ENCODE measurements around the gene PRR36.
A peak's percentile ranks its signal among the peaks of the same experiment; 100 is the strongest.

The PRR36 gene

DNA sequence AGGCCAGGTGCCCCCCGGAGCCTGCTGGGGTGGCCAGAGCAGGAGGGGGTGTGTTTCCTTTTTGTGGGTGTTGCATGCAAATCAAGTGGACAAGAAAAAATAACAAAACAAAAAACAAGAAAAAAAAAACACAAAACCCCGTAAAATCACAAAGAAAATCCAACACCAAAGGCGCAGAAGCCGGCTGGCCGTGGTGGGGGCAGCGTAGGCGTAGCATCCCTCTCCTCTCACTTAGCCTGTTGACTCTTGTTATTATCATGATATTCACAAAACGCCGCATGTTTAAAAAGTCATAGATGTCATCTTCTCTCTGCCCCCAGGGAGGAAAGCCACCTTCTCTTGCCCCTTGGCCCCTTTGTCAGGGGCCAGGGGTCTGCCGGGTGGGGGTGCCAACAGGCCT is 39.5 kb upstream of the PRR36 start:
- no peak for DNase-seq (ENCODE audit: low read depth in 2 of 2)

DNA sequence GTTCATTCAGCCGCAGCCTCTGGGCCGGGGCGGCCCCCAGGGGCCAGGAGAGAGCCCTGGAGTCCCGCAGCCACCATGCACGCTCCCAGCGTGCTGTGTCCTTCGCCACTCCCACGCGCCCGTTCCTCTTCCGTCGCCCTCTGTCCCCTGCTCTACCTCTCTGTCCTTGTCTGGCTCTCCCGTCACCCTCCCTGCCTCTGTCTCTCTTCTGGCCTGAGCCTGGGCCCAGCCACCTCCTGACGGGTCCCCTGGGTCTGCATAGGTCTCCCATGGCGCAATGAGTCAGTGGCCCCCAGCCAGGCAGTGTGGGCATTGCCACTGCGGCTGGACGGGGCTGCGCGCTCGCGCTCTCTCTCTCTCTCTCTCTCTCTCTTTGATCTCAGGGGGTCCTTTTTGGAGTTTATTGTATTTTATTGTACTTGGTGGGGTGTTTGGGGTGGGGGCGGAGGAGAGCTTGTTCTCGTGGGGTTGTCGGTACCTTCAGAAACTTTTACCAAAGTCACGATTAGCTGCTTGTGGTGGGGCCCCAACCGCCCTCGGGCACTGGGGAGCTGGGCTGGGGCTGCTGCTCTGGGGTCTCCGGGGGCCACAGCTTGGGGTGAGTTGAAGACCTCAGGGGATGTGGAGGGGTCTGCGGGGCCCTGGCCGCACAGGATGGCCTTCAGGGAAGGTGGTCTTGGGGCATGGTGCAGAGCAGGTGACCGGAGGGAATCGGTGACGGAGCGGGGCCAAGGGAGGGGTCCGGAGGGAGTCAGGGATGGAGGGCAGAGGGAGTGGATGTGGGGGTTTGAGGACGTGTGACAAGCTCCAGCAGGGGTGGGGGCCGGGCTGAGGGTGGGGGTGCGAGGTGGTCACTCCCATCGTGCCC is 38.7 kb upstream of the PRR36 start:
- DNase-seq (ENCODE audit: low read depth in 2 of 2) = no peak

DNA sequence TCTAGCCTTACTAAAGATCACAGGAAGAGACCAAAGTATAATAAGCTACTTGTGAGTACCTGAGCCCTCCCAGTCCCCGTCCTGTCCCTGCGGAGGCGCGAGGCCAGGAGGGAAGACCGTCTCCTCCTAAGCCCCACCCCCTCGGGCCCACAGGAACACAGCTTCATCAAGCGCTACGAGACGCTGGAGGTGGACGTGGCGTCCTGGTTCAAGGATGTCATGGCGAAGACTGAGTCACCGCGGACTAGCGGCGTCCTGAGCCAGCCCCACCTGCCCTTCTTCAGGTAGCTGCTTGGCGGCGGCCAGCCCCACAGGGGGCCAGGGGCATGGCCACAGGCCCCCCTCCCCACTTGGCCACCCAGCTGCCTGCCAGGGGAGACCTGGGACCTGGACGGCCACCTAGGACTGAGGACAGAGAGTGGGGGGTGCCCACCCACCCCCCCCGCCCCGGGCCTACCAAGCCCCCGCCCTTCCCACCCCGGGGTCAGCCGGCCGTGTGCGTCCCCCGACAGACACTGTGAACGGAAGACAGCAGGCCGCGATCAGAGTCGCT is 38.0 kb upstream of the PRR36 start:
- no peak for DNase-seq (ENCODE audit: low read depth in 2 of 2)

DNA sequence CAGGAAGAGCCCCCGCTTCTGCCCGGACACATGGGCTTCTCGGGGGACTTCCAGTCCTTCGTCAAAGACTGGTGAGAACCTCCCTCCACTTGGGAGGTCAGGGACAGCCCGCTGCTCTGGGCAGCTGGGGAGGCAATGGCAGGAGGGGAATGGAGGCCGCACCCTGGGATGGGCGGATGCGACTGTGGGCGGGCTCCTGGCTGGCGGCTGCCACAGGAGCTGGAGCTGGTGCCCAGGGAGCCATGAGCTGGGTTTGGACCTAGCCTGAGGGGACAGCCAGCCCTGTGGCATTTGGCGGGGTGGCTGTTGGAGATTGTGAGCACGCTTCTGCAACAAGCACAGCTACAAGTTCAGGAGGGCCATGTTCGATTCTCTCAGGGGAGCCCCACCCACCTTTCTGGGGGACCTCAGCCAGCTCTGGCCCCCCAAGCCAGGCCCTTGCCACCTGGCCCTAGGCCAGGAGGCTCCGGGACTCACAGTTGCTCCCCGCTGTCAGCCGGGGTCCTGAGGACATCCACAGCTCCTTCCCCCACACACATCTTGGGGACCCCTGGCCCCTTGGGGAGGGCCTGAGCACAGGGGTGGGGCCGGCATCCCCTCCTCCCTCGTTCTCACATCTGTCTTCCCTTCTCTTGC is 37.4 kb upstream of the PRR36 start:
- no peak for DNase-seq (ENCODE audit: low read depth in 2 of 2)

DNA sequence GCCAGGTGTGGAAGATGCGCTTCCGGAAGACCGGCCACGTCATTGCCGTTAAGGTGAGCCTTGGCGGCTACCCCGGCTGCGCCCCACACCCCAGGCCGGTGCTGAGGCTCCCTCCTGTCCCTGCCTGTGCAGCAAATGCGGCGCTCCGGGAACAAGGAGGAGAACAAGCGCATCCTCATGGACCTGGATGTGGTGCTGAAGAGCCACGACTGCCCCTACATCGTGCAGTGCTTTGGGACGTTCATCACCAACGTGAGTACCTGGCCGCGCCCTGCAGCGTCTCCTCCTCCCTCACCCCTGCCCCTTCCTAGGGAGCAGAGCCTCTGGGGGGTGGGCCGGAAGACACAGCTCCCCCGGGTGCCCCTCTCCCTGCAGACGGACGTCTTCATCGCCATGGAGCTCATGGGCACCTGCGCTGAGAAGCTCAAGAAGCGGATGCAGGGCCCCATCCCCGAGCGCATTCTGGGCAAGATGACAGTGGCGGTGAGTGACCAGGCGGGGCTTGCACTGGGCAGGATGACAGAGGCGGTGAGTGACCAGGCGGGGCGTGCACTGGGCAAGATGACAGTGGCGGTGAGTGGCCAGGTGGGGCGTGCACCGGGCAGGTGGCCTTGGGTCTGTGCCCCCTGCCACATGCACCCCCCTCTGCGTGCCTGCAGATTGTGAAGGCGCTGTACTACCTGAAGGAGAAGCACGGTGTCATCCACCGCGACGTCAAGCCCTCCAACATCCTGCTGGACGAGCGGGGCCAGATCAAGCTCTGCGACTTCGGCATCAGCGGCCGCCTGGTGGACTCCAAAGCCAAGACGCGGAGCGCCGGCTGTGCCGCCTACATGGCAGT is 36.4 kb upstream of the PRR36 start:
- DNase-seq (ENCODE audit: low read depth in 2 of 2) = no peak

- no peak for DNase-seq (ENCODE audit: low read depth in 2 of 2)
Measured at GRCh38 chr19:7909471-7910067, 35.4 kb upstream of the PRR36 start.

DNA sequence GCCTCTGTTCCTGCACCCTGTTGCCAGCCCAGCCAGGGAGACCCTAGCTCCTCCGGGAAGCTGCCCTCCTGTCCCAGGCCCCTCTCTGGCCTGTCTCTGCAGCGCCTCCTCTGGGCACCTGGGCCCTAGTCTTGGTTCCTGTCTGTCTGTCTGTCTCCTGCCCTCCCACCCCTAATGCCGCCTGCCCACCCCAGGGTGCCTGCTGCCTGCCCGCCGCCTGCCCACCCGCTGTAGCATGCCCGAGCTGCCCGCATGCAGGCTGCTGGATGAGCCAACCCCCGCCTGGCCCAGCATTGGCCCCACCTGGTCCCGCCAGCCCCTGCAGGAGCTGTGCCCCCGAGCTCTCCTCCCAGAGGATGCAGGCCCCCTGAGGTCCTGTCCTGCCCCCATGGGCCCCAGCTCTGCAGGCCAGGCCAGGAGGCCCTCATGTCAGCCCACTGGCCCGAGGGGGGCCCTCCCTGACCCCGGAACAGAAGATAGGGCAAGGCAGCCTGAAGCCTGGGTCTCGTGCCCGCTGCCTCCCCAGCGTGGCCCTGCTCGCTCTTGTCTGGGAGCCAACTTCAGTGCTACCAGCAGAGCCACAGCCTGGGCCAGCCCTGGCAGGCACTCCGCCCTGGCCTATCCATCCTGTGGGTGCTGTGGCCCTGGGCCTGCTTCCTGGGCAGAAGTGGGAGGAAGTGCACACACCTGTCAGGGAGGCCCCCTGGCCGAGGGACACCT is 34.7 kb upstream of the PRR36 start:
- DNase-seq (ENCODE audit: low read depth in 2 of 2) = no peak

DNA sequence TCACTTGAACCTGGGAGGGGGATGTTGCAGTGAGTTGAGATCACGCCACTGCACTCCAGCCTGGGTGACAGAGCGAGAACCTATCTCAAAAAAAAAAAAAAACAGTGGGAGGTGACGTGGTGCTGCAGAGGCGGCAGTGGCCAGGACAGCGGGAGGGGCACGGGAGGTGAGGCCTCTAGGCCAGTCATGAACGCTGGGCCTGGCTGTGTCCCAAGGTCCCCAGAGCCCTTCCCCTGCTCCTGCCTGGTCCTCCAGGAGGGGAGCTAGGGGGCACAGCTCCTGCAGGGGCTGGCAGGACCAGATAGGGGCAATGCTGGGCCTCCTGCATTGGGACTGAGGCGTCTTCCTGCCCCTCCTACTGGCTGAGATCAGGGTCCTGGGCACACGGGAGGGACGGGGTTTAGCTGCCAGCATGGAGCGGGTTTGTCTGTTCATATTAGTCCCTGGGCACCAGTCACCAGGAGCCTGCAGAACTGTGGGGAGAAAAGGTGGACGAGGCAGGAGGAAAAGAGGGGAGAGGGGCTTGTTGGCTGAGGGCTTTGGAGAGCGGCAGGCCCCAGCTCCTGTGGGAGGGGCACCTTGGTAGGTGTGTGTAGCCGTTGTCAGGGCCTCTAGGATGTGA is 34.0 kb upstream of the PRR36 start:
- no peak for DNase-seq (ENCODE audit: low read depth in 2 of 2)

DNA sequence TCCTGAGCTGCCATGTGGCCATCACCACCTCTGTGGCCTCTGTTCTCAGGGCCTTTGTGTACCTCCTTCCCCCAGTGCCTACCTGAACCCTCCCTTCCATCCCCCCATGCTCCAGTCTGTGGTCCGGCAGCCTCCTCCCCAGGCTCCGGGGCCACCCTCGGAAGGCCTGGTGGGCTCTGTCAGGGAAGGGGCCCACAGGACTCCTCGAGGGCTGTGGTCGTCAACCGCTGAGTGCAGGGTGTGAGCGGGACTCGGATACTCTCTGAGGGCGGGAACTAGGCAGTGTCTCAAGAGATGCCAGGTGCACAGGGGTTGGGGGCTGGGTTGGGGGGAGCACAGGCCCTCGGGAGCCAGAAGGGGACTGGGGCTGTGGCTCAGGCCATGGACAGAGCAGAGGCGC is 33.4 kb upstream of the PRR36 start:
- DNase-seq (ENCODE audit: low read depth in 2 of 2) = no peak

- no peak for DNase-seq (ENCODE audit: low read depth in 2 of 2)
Measured at GRCh38 chr19:7907122-7907521, 32.9 kb upstream of the PRR36 start.

DNA sequence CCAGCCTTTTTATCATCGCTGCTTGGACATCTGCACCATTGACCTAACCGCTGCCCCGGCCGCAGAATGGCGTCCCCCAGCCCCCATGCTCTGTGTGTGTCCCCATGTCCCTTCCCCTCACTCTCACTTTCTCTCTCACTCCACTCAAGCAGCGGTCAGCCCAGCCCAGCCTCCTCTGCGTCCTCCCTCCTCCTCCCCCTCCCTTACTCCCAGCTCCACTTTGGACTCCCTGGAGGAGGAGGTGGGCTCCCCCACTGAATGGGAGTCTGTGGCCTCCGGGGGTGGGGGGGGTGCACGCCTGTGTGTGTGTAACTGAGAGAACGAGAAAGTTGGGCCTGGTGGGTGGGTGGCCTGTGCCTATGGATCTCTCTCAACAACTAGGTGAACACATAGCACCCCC is 31.7 kb upstream of the PRR36 start:
- no peak for DNase-seq (ENCODE audit: low read depth in 2 of 2)

GRCh38 chr19:7905268-7905667 is 31.1 kb upstream of the PRR36 start:
- DNase-seq (ENCODE audit: low read depth in 2 of 2) = no peak

- DNase-seq (ENCODE audit: low read depth in 2 of 2) = peak; percentile 37 to 39
Measured at GRCh38 chr19:7904074-7905020, 30.2 kb upstream of the PRR36 start.

GRCh38 chr19:7903244-7904073 is 29.3 kb upstream of the PRR36 start, which contains the start of gene MAP2K7:
MAP2K7 (plus strand) TSS chr19:7903877; CDS start chr19:7903945, 68 bp downstream.
- peak; percentile 100 for DNase-seq (ENCODE audit: low read depth in 2 of 2)

DNA sequence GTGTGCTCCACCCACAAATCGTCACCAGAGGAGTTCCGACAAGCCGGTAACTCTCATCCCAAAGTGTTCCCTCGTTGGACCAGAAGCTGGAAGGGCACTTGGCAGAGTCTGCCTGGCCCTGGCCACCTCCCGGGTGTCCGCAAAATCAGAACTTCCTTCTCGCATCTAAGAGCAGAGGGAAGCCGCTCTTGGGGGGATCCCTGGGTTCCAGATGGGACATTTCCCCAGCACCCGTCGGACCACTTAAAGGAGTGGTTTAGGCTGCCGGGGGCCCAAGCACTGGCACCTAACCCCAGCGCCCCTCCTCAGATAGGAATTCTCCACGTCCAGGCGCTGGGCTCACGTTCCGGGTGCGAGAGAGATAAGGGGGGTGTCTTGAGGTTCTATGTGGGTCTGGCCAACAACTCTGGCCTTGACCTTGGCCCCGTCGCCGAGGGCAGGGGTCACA is 28.6 kb upstream of the PRR36 start:
- no peak for DNase-seq (ENCODE audit: low read depth in 2 of 2)

- no peak for DNase-seq (ENCODE audit: low read depth in 2 of 2)
Measured at GRCh38 chr19:7901337-7901736, 27.1 kb upstream of the PRR36 start.

DNA sequence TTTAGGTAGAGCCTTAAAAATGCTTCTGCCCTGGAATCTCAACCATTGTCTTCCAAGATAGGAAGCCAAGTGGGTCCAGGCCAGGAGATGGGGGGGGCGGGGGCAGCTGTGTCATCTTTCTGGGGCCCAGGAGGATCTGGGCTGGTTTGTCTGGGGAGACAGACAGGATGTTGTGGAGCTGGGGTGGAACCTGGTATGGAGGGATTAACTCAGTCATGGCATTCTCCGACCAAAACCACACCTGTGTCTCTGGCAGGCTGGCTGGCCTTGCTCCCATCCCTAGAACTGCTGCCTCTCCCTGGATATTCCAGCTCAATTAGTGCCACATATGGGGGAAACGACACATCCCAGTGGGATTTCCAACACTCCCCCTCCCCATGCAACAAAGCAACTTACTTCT is 26.7 kb upstream of the PRR36 start:
- DNase-seq (ENCODE audit: low read depth in 2 of 2) = no peak

- DNase-seq (ENCODE audit: low read depth in 2 of 2) = no peak
Measured at GRCh38 chr19:7900401-7900870, 26.2 kb upstream of the PRR36 start.
